ENCODE data around the gene MYG1. TPM values are rescaled to one million over a fixed set of nuclear protein-coding genes. Genes with fewer than 3 reads are reported as not detected.

The MYG1 gene
- total and polyA plus RNA-seq, 2 of the 4 experiments (the other 2 are of a cell fraction): 49.8 to 63.7 TPM

- peak overlapping the region; percentile 61; the same call in 1 of the 2 replicates for H3K23ac ChIP-seq (ENCODE audit: low read depth, low read length)
- H4K91ac ChIP-seq (ENCODE audit: insufficient read depth, low read depth, low read length): peak overlapping the region; percentile 85
- no peaks in the 10 kb centered on the region for H3K36me3 ChIP-seq (ENCODE audit: control insufficient read depth, insufficient read depth, low read length)
- peak; percentile 84 for DNase-seq
- H3K56ac ChIP-seq (ENCODE audit: extremely low read depth, insufficient read depth, low read length): peak overlapping the region; percentile 30; the same call in 1 of the 2 replicates
- dilution Hi-C loops (cut with HindIII; ENCODE audit: low sequenced_read_pairs, unreplicated experiment): no loop called here
- H3K27ac ChIP-seq (ENCODE audit: insufficient read depth, low read length): peak overlapping the region; percentile 75
- H2AK5ac ChIP-seq (ENCODE audit: low read depth, low read length): peak overlapping the region; percentile 86
- no peaks in the 10 kb centered on the region for H4K20me1 ChIP-seq (ENCODE audit: insufficient read depth, low read length)
- H3K4me1 ChIP-seq (ENCODE audit: control insufficient read depth, insufficient read depth, low read length): peaks cover 12% of the 10 kb centered on the region
- no peak overlapping the region; the same call in 1 of the 2 replicates for H3K18ac ChIP-seq (ENCODE audit: low read depth, low read length)
- H3K9me3 ChIP-seq (ENCODE audit: control insufficient read depth, insufficient read depth, low read length): no peaks in the 10 kb centered on the region
- peak overlapping the region; percentile 91 for H3K4ac ChIP-seq (ENCODE audit: low read depth, low read length)
- H3K79me1 ChIP-seq (ENCODE audit: low read depth in 1 of 2, low read length in 2 of 2): peaks cover 10 to 17% of the 10 kb centered on the region in 2 experiments
- H3K9ac ChIP-seq (ENCODE audit: low read depth, low read length): peak overlapping the region; percentile 81
- H2BK120ac ChIP-seq (ENCODE audit: low read depth, low read length): peak overlapping the region; percentile 80
- H3K4me3 ChIP-seq (ENCODE audit: insufficient read depth, low read depth, low read length): peak overlapping the region; percentile 50
- H2AK9ac ChIP-seq (replicated peaks; ENCODE audit: low read depth, low read length, poor library complexity): peak overlapping the region; percentile 80
- ChIA-PET POLR2A (ENCODE audit: unreplicated experiment) (no interaction called here), CTCF (interaction anchor here (0.6 to 2.5 kb wide), 6 partner anchors 9 to 183 kb away, joined by 3 to 11 read pairs (median 6); no protein-coding TSS in a partner anchor)
- peaks cover 14% of the 10 kb centered on the region; the same call in 1 of the 2 replicates for H3K27me3 ChIP-seq (ENCODE audit: control insufficient read depth, insufficient read depth, low read length)
- H3K9me1 ChIP-seq (ENCODE audit: insufficient read depth, low read length): peaks cover 9% of the 10 kb centered on the region; the same call in 1 of the 2 replicates
- H2AFZ ChIP-seq (replicated peaks; ENCODE audit: low read length, poor library complexity): peak overlapping the region; percentile 96
- H3K4me2 ChIP-seq (ENCODE audit: low read depth, low read length): peak overlapping the region; percentile 71
- peak overlapping the region; percentile 93 for H3K14ac ChIP-seq (replicated peaks; ENCODE audit: low read depth, low read length)
- no TSS peak for BruUV-seq (replicated peaks)
- H2BK15ac ChIP-seq (ENCODE audit: low read depth, low read length): peak overlapping the region; percentile 95; the same call in 2 of the 3 replicates
- 0% methylated on average over 20 of the region's 69 CpGs; no CpG with 5 or more reads in 1 of the 2 experiments for WGBS, 2 experiments (ENCODE audit: extremely low coverage in 2 of 2, insufficient read length in 1 of 2)
- no peak overlapping the region for H2BK20ac ChIP-seq (ENCODE audit: low read depth, low read length)
- H4K8ac ChIP-seq (ENCODE audit: low read depth in 2 of 2, low read length in 2 of 2): peak overlapping the region; percentile 95 to 99
- in situ Hi-C loops (cut with MboI; ENCODE audit: low sequenced_read_pairs): loop anchor here (10.0 kb wide), 1 partner anchor 180 kb away; the partner anchor contains the start of genes NPFF and TARBP2
- peak overlapping the region; percentile 86 for H4K5ac ChIP-seq (ENCODE audit: low read depth, low read length)
- peak; percentile 84 for ATAC-seq (ENCODE audit: low read depth)
- intact Hi-C loops (cut with micrococcal nuclease): loop anchor here (1.0 to 10.0 kb wide), 4 partner anchors 20 to 183 kb away; no protein-coding TSS in a partner anchor
- peak overlapping the region; percentile 42 for H2BK5ac ChIP-seq (ENCODE audit: low read depth, low read length, poor library complexity, severe bottlenecking)
- TF ChIP-seq, protein P1, sequence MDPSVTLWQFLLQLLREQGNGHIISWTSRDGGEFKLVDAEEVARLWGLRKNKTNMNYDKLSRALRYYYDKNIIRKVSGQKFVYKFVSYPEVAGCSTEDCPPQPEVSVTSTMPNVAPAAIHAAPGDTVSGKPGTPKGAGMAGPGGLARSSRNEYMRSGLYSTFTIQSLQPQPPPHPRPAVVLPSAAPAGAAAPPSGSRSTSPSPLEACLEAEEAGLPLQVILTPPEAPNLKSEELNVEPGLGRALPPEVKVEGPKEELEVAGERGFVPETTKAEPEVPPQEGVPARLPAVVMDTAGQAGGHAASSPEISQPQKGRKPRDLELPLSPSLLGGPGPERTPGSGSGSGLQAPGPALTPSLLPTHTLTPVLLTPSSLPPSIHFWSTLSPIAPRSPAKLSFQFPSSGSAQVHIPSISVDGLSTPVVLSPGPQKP (IDR thresholded peaks at IDR 0.05; ENCODE audit: borderline replicate concordance, low read depth, low read length): no peak
- TF ChIP-seq RFX5 (IDR thresholded peaks at IDR 0.05; ENCODE audit: low read depth, low read length) (no peak), RAD21 (IDR thresholded peaks at IDR 0.05; ENCODE audit: low read length) (peak; percentile 88), MXI1 (IDR thresholded peaks at IDR 0.05; ENCODE audit: borderline replicate concordance, low read depth, low read length) (peak; percentile 88; the same call in 1 of the 2 replicates), POLR2A (IDR thresholded peaks at IDR 0.05; ENCODE audit: low read depth, low read length) (0 out of 2 replicates have a peak, but pooled peaks have one; percentile 49), SMC3 (IDR thresholded peaks at IDR 0.05; ENCODE audit: low read depth, low read length) (peak; percentile 77), BHLHE40 (IDR thresholded peaks at IDR 0.05; ENCODE audit: low read depth, low read length) (no peak), CHD1 (IDR thresholded peaks at IDR 0.05; ENCODE audit: low read depth, low read length) (no peak), USF2 (IDR thresholded peaks at IDR 0.05; ENCODE audit: low read depth, low read length) (0 out of 2 replicates have a peak, but pooled peaks have one; percentile 5), CEBPB (IDR thresholded peaks at IDR 0.05; ENCODE audit: low read depth, low read length) (no peak), MAFK (IDR thresholded peaks at IDR 0.05; ENCODE audit: low read depth, low read length) (no peak), FOS (IDR thresholded peaks at IDR 0.05; ENCODE audit: low read depth, low read length) (no peak)
- TF ChIP-seq, protein P2, sequence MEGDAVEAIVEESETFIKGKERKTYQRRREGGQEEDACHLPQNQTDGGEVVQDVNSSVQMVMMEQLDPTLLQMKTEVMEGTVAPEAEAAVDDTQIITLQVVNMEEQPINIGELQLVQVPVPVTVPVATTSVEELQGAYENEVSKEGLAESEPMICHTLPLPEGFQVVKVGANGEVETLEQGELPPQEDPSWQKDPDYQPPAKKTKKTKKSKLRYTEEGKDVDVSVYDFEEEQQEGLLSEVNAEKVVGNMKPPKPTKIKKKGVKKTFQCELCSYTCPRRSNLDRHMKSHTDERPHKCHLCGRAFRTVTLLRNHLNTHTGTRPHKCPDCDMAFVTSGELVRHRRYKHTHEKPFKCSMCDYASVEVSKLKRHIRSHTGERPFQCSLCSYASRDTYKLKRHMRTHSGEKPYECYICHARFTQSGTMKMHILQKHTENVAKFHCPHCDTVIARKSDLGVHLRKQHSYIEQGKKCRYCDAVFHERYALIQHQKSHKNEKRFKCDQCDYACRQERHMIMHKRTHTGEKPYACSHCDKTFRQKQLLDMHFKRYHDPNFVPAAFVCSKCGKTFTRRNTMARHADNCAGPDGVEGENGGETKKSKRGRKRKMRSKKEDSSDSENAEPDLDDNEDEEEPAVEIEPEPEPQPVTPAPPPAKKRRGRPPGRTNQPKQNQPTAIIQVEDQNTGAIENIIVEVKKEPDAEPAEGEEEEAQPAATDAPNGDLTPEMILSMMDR (conservative IDR thresholded peaks at IDR 0.05; ENCODE audit: low read depth, low read length): peak; percentile 88
Observed at GRCh38 chr12:53324779-53325510, 25.4 kb downstream of the MYG1 start.

Data from IMR-90 (cell line).